Prostate gland (tissue), 2 donors: ENCODE measurements around the gene PGR. TPM values are rescaled to one million over a fixed set of nuclear protein-coding genes. Genes with fewer than 3 reads are reported as not detected.

ENCODE experiments used
- DNase-seq: peaks from one replicate; pipeline ENCODE4 v3.0.0-alpha.2; 2019; ENCODE audit warnings: low spot score
- H3K27ac ChIP-seq, 2 donors: fragments of 200-600 bp; sonication (generic); 2 replicates each; pipeline ENCODE4 v1.5.1; 2017 to 2019
- H3K27me3 ChIP-seq: fragments of 200-600 bp; sonication (generic); replicated peaks from 2 replicates; pipeline ENCODE4 v1.5.1; 2019; ENCODE audit not compliant: insufficient read depth
- H3K36me3 ChIP-seq, 2 donors: fragments of 200-600 bp; sonication (generic); 1 replicate in 1 of 2; 2 replicates in 1 of 2; pipeline versions ENCODE4 v1.5.1 to v1.8.1; 2017 to 2019
- H3K4me1 ChIP-seq: fragments of 200-600 bp; sonication (generic); replicated peaks from 2 replicates; pipeline ENCODE4 v1.5.1; 2019
- H3K4me3 ChIP-seq, 2 donors: fragments of 200-600 bp; sonication (generic); 2 replicates each; pipeline ENCODE4 v1.5.1; 2017 to 2019
- H3K9me3 ChIP-seq: fragments of 200-600 bp; sonication (generic); 2 replicates; pipeline ENCODE4 v1.5.1; 2017
- CTCF ChIP-seq, 4 experiments: fragments of 200-600 bp in 2 of 4; fragments of 450-650 bp in 2 of 4; sonication (generic) in 2 of 4; IDR thresholded peaks; 1 replicate in 3 of 4; 2 replicates in 1 of 4; pipeline ENCODE4 v1.5.1; 2016 to 2019; ENCODE audit warnings: antibody characterized with exemption in 4 of 4, mild to moderate bottlenecking in 2 of 4, moderate library complexity in 2 of 4
- POLR2A ChIP-seq: fragments of 450-650 bp; IDR thresholded peaks from one replicate; pipeline ENCODE4 v1.6.1; 2016; ENCODE audit warnings: antibody characterized with exemption, mild to moderate bottlenecking
- POLR2AphosphoS5 ChIP-seq: sonication (generic); formaldehyde crosslinking; IDR thresholded peaks from one replicate; pipeline ENCODE4 v1.6.1; 2017; ENCODE audit warnings: antibody characterized with exemption
- WGBS: methylation state at CpG from one replicate; pipeline ENCODE4 v1.1.5; 2018; 5-methylcytosine and 5-hydroxymethylcytosine counted together
- intact Hi-C: fragments of 100-400 bp; cut with DNase I; formaldehyde crosslinking; loops from one replicate; pipeline ENCODE4 v1.14.2; 2022
- total RNA-seq, 2 donors: library from RNA; depleted of rRNA; stranded (reverse); fragments of >200 nt; gene quantifications; one replicate each; pipeline ENCODE4 v1.1.0, GENCODE V29; 2016

PGR gene
- total RNA-seq, 2 donors from 2014 or later = 3.5 to 5.9 TPM

GRCh38 chr11:101008961-101009689 is 120.5 kb downstream of the PGR start:
- no peaks in the 10 kb centered on the region for H3K27me3 ChIP-seq
- intact Hi-C loops = no loop called here

GRCh38 chr11:101003468-101003867 is 126.1 kb downstream of the PGR start:
- no peaks in the 10 kb centered on the region for H3K4me1 ChIP-seq
- TF ChIP-seq POLR2AphosphoS5 = no peak
- TF ChIP-seq CTCF (IDR thresholded peaks at IDR 0.05) = no peak
- TF ChIP-seq POLR2A = no peak
- no peak overlapping the region for H3K27ac ChIP-seq
- no peak for DNase-seq
- intact Hi-C loops = no loop called here
- no peaks in the 10 kb centered on the region for H3K27me3 ChIP-seq
- no peak overlapping the region for H3K4me3 ChIP-seq
- no peaks in the 10 kb centered on the region for H3K9me3 ChIP-seq
- WGBS = 87% methylated on average over 4 of the region's 4 CpGs
- H3K36me3 ChIP-seq = no peaks in the 10 kb centered on the region

More at GRCh38 chr11:101008961-101009689, 120.5 kb downstream of the PGR start:
- Histone ChIP-seq H3K27ac (no peak overlapping the region), H3K36me3 (no peaks in the 10 kb centered on the region), H3K4me3 (no peak overlapping the region), H3K4me1 (no peaks in the 10 kb centered on the region), H3K9me3 (no peaks in the 10 kb centered on the region)
- TF ChIP-seq CTCF (IDR thresholded peaks at IDR 0.05) (no peak), POLR2A (no peak), POLR2AphosphoS5 (no peak)
- DNase-seq = no peak
- 79% methylated on average over 1 of the region's 1 CpG for WGBS

GRCh38 chr11:100999756-101000155 is 129.9 kb downstream of the PGR start:
- DNase-seq = no peak
- WGBS = 86% methylated on average over 1 of the region's 1 CpG
- Histone ChIP-seq H3K27ac (no peak overlapping the region), H3K4me3 (no peak overlapping the region), H3K27me3 (no peaks in the 10 kb centered on the region), H3K36me3 (no peaks in the 10 kb centered on the region), H3K9me3 (no peaks in the 10 kb centered on the region), H3K4me1 (no peaks in the 10 kb centered on the region)
- no peak for TF ChIP-seq POLR2AphosphoS5
- no peak for TF ChIP-seq POLR2A
- TF ChIP-seq CTCF (IDR thresholded peaks at IDR 0.05) = no peak
- intact Hi-C loops = no loop called here

- no peaks in the 10 kb centered on the region for H3K36me3 ChIP-seq
- H3K27ac ChIP-seq = no peak overlapping the region
- TF ChIP-seq CTCF (IDR thresholded peaks at IDR 0.05) (no peak), POLR2AphosphoS5 (no peak), POLR2A (no peak)
- WGBS = 99% methylated on average over 2 of the region's 2 CpGs
- H3K4me1 ChIP-seq = no peaks in the 10 kb centered on the region
- H3K27me3 ChIP-seq = no peaks in the 10 kb centered on the region
- intact Hi-C loops = no loop called here
- H3K9me3 ChIP-seq = no peaks in the 10 kb centered on the region
- no peak overlapping the region for H3K4me3 ChIP-seq
- DNase-seq = no peak
Observed at GRCh38 chr11:100994966-100995365, 134.6 kb downstream of the PGR start.

- H3K4me1 ChIP-seq = no peaks in the 10 kb centered on the region
- intact Hi-C loops = no loop called here
- WGBS = 46% methylated on average over 2 of the region's 2 CpGs
- no peaks in the 10 kb centered on the region for H3K36me3 ChIP-seq
- H3K27me3 ChIP-seq = no peaks in the 10 kb centered on the region
- no peak overlapping the region for H3K27ac ChIP-seq
- no peak for DNase-seq
- no peak for TF ChIP-seq CTCF (IDR thresholded peaks at IDR 0.05)
- TF ChIP-seq POLR2AphosphoS5 = no peak
- TF ChIP-seq POLR2A = no peak
- no peaks in the 10 kb centered on the region for H3K9me3 ChIP-seq
- no peak overlapping the region for H3K4me3 ChIP-seq
Observed at GRCh38 chr11:100991541-100991940, 138.1 kb downstream of the PGR start.
